ENCODE results near the gene RHOJ. TPM values are rescaled to one million over a fixed set of nuclear protein-coding genes. Genes with fewer than 3 reads are reported as not detected.

The RHOJ gene
- total and polyA plus RNA-seq, 2 of the 8 experiments (the other 6 are each of a cell fraction or from before 2014, with no cell fraction given) = 0.11 TPM; not detected in 1

GRCh38 chr14:63267171-63267570 is 62.9 kb downstream of the RHOJ start (continued):
- TF ChIP-seq E2F6 (IDR thresholded peaks at IDR 0.05) (no peak), FOSL1 (IDR thresholded peaks at IDR 0.05; ENCODE audit: insufficient read depth, low read depth, low read length) (no peak)

Measured in H1 (cell line).